CD14-positive monocyte (primary cell): ENCODE results near the gene MYZAP. TPM values are rescaled to one million over a fixed set of nuclear protein-coding genes. Genes with fewer than 3 reads are reported as not detected.

Experiments used
- DNase-seq, 3 donors: peaks; one replicate each; pipeline ENCODE4 v3.0.0-alpha.2; 2011 to 2022
- H2AFZ ChIP-seq: 2 replicates; pipeline ENCODE4 v1.6.0; 2012; ENCODE audit warnings: mild to moderate bottlenecking, low read depth, low read length, inconsistent platforms; ENCODE audit not compliant: insufficient read depth, poor library complexity, severe bottlenecking
- H3K27ac ChIP-seq, 2 donors: 1 replicate in 1 of 2; 2 replicates in 1 of 2; pipeline ENCODE4 v1.5.1; 2012 to 2013; ENCODE audit warnings: low read length in 2 of 2, control low read depth in 1 of 2, inconsistent platforms in 1 of 2, low read depth in 1 of 2, mild to moderate bottlenecking in 1 of 2
- H3K27me3 ChIP-seq, 2 donors: one replicate each; pipeline versions ENCODE4 v1.6.0 to v1.6.1; 2011 to 2013; ENCODE audit warnings: low read length in 2 of 2; ENCODE audit not compliant: control insufficient read depth in 2 of 2, insufficient read depth in 2 of 2
- H3K36me3 ChIP-seq, 2 donors: replicated peaks in 1 of 2; 1 replicate in 1 of 2; 2 replicates in 1 of 2; pipeline versions ENCODE4 v1.5.1 to v1.6.1; 2012 to 2013; ENCODE audit warnings: low read length in 2 of 2, control low read depth in 1 of 2, inconsistent platforms in 1 of 2, mild to moderate bottlenecking in 1 of 2; ENCODE audit not compliant: insufficient read depth in 2 of 2, control insufficient read depth in 1 of 2
- H3K4me1 ChIP-seq, 2 donors: 1 replicate in 1 of 2; 2 replicates in 1 of 2; pipeline versions ENCODE4 v1.5.1 to v1.6.1; 2012 to 2013; ENCODE audit warnings: low read length in 2 of 2, control low read depth in 1 of 2, inconsistent platforms in 1 of 2, mild to moderate bottlenecking in 1 of 2, moderate library complexity in 1 of 2; ENCODE audit not compliant: insufficient read depth in 2 of 2, control insufficient read depth in 1 of 2
- H3K4me2 ChIP-seq: replicated peaks from 2 replicates; pipeline ENCODE3; 2012; ENCODE audit warnings: low read length, moderate library complexity, mild to moderate bottlenecking; ENCODE audit not compliant: poor library complexity, severe bottlenecking; ENCODE audit errors: extremely low read depth
- H3K4me3 ChIP-seq, 3 experiments: fragments of 200-600 bp in 1 of 3; sonication (generic) in 1 of 3; replicated peaks in 1 of 3; 1 replicate in 2 of 3; 2 replicates in 1 of 3; pipeline ENCODE4 v1.5.1; 2011 to 2013; ENCODE audit warnings: low read length in 3 of 3, mild to moderate bottlenecking in 3 of 3, control low read depth in 2 of 3, low read depth in 2 of 3, inconsistent platforms in 1 of 3, moderate library complexity in 1 of 3
- H3K79me2 ChIP-seq: 2 replicates; pipeline ENCODE4 v1.6.0; 2012; ENCODE audit warnings: mild to moderate bottlenecking, control low read depth, inconsistent platforms, low read length, moderate library complexity; ENCODE audit not compliant: insufficient read depth
- H3K9ac ChIP-seq: 2 replicates; pipeline ENCODE4 v1.6.0; 2017; ENCODE audit warnings: low read length, mild to moderate bottlenecking; ENCODE audit not compliant: insufficient read depth, poor library complexity, severe bottlenecking
- H3K9me3 ChIP-seq, 2 donors: replicated peaks in 1 of 2; 1 replicate in 1 of 2; 2 replicates in 1 of 2; pipeline versions ENCODE4 v1.5.1 to v1.6.1; 2012 to 2013; ENCODE audit warnings: low read length in 2 of 2, control low read depth in 1 of 2; ENCODE audit not compliant: control insufficient read depth in 1 of 2, insufficient read depth in 1 of 2
- H4K20me1 ChIP-seq: 2 replicates; pipeline ENCODE4 v1.6.0; 2012; ENCODE audit warnings: mild to moderate bottlenecking, low read length, control low read depth, moderate library complexity; ENCODE audit not compliant: insufficient read depth
- H3K27ac Mint-ChIP-seq, 7 donors: one replicate each; pipeline ENCODE4 v1.8.0; 2020; ENCODE audit warnings: mild to moderate bottlenecking in 7 of 7, mixed read lengths in 7 of 7, moderate library complexity in 6 of 7, inconsistent platforms in 2 of 7
- H3K27me3 Mint-ChIP-seq, 3 donors: one replicate each; pipeline ENCODE4 v1.8.0; 2021 to 2022; ENCODE audit warnings: low read depth in 3 of 3, mild to moderate bottlenecking in 3 of 3, mixed read lengths in 3 of 3, moderate library complexity in 3 of 3, inconsistent platforms in 1 of 3
- H3K36me3 Mint-ChIP-seq, 2 donors: one replicate each; pipeline ENCODE4 v1.8.0; 2020; ENCODE audit warnings: mixed read lengths in 2 of 2, inconsistent platforms in 1 of 2, mild to moderate bottlenecking in 1 of 2
- H3K4me1 Mint-ChIP-seq: one replicate; pipeline ENCODE4 v1.8.0; 2020; ENCODE audit warnings: mild to moderate bottlenecking, mixed read lengths
- H3K4me3 Mint-ChIP-seq, 2 donors: one replicate each; pipeline ENCODE4 v1.8.0; 2020; ENCODE audit warnings: mild to moderate bottlenecking in 2 of 2, mixed read lengths in 2 of 2, moderate library complexity in 1 of 2
- H3K9me3 Mint-ChIP-seq, 7 donors: one replicate each; pipeline ENCODE4 v1.8.0; 2020 to 2022; ENCODE audit warnings: mixed read lengths in 7 of 7, mild to moderate bottlenecking in 6 of 7, moderate library complexity in 6 of 7, inconsistent platforms in 2 of 7
- WGBS: methylation state at CpG from one replicate; pipeline ENCODE4 v1.1.5; 2013; ENCODE audit warnings: missing lambda C conversion rate; ENCODE audit not compliant: insufficient coverage; 5-methylcytosine and 5-hydroxymethylcytosine counted together
- intact Hi-C, 2 donors: fragments of 100-400 bp; cut with micrococcal nuclease; formaldehyde crosslinking; loops; one replicate each; pipeline versions ENCODE4 v1.15.0 to v1.15.1; 2023
- polyA plus RNA-seq, 3 donors: library from polyadenylated mRNA; depleted of rRNA in 1 of 3; unstranded in 2 of 3; stranded (reverse) in 1 of 3; fragments of 300-500 nt in 2 of 3; fragments of >200 nt in 1 of 3; fragmentation: Illumina TruSeq in 2 of 3; gene quantifications; 1 replicate in 2 of 3; 2 replicates in 1 of 3; pipeline ENCODE4 v1.2.3, GENCODE V29; 2012 to 2021
- TF ChIP-seq, protein P1 (sequence below): fragments of 200-600 bp; IDR thresholded peaks from one replicate; pipeline ENCODE4 v1.8.0; 2022; ENCODE audit warnings: antibody characterized with exemption, mild to moderate bottlenecking

Gene MYZAP
- polyA plus RNA-seq, 3 donors: 0.12 to 0.13 TPM; not detected in 1

- Histone ChIP-seq H3K9ac (no peak overlapping the region), H3K79me2 (no peaks in the 10 kb centered on the region), H3K4me1 (no peaks in the 10 kb centered on the region), H3K27me3 (no peaks in the 10 kb centered on the region), H3K9me3 (no peaks in the 10 kb centered on the region), H2AFZ (no peak overlapping the region), H3K36me3 (no peaks in the 10 kb centered on the region), H3K4me3 (no peak overlapping the region), H3K4me2 (no peak overlapping the region), H4K20me1 (no peaks in the 10 kb centered on the region), H3K27ac (no peak overlapping the region)
- intact Hi-C loops: no loop called here
- no peak for DNase-seq
- WGBS: no CpG with 5 or more reads among the region's 5 CpGs
- H3K4me1 Mint-ChIP-seq: no peaks in the 10 kb centered on the region
- TF ChIP-seq, protein P1, sequence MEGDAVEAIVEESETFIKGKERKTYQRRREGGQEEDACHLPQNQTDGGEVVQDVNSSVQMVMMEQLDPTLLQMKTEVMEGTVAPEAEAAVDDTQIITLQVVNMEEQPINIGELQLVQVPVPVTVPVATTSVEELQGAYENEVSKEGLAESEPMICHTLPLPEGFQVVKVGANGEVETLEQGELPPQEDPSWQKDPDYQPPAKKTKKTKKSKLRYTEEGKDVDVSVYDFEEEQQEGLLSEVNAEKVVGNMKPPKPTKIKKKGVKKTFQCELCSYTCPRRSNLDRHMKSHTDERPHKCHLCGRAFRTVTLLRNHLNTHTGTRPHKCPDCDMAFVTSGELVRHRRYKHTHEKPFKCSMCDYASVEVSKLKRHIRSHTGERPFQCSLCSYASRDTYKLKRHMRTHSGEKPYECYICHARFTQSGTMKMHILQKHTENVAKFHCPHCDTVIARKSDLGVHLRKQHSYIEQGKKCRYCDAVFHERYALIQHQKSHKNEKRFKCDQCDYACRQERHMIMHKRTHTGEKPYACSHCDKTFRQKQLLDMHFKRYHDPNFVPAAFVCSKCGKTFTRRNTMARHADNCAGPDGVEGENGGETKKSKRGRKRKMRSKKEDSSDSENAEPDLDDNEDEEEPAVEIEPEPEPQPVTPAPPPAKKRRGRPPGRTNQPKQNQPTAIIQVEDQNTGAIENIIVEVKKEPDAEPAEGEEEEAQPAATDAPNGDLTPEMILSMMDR: no peak
- H3K36me3 Mint-ChIP-seq: no peaks in the 10 kb centered on the region
- peaks cover 3 to 9% (median 3%) of the 10 kb centered on the region in 3 donors for H3K27me3 Mint-ChIP-seq
- no peak overlapping the region for H3K4me3 Mint-ChIP-seq
- H3K9me3 Mint-ChIP-seq: peaks cover 0 to 1% (median 0%) of the 10 kb centered on the region in 7 donors
- no peak overlapping the region for H3K27ac Mint-ChIP-seq
Measured at GRCh38 chr15:57646087-57646486, 54.4 kb downstream of the MYZAP start.

- Histone ChIP-seq H3K9ac (no peak overlapping the region), H2AFZ (no peak overlapping the region), H3K9me3 (no peaks in the 10 kb centered on the region), H3K27ac (no peak overlapping the region), H3K4me2 (no peak overlapping the region), H3K4me1 (no peaks in the 10 kb centered on the region), H4K20me1 (no peaks in the 10 kb centered on the region), H3K4me3 (no peak overlapping the region), H3K27me3 (no peaks in the 10 kb centered on the region), H3K79me2 (no peaks in the 10 kb centered on the region), H3K36me3 (no peaks in the 10 kb centered on the region)
- Mint-ChIP-seq H3K36me3 (no peaks in the 10 kb centered on the region), H3K4me1 (no peaks in the 10 kb centered on the region), H3K4me3 (no peak overlapping the region), H3K9me3 (peaks cover 0 to 1% (median 0%) of the 10 kb centered on the region in 7 donors), H3K27ac (no peak overlapping the region), H3K27me3 (peaks cover 3 to 6% (median 3%) of the 10 kb centered on the region in 3 donors)
- TF ChIP-seq, protein P1: no peak
- WGBS: 100% methylated on average over 2 of the region's 6 CpGs
- intact Hi-C loops: no loop called here
- no peak for DNase-seq
Measured at GRCh38 chr15:57647071-57647790, 55.5 kb downstream of the MYZAP start.
